CD4-positive, alpha-beta T cell treated with Interleukin-17A for 4 hours (primary cell): ENCODE data around the gene TDRD7.

Experiments
- DNase-seq: peaks from one replicate; pipeline ENCODE4 v3.0.0-alpha.2; 2020; ENCODE audit warnings: mixed read lengths

Gene TDRD7

GRCh38 chr9:97529363-97530076 is 117.6 kb downstream of the TDRD7 start:
- DNase-seq, result no peak

GRCh38 chr9:97531888-97532376 is 120.0 kb downstream of the TDRD7 start:
- no peak for DNase-seq

GRCh38 chr9:97534185-97534584 is 122.3 kb downstream of the TDRD7 start:
- no peak for DNase-seq

- no peak for DNase-seq
These were observed 123.2 kb downstream of the TDRD7 start for GRCh38 chr9:97534961-97535594.

GRCh38 chr9:97535771-97536170 is 123.9 kb downstream of the TDRD7 start:
- DNase-seq, result no peak

GRCh38 chr9:97536480-97536879 is 124.6 kb downstream of the TDRD7 start:
- no peak for DNase-seq

- no peak for DNase-seq
These were observed 131.7 kb downstream of the TDRD7 start for GRCh38 chr9:97543561-97543960.

- DNase-seq, result no peak
These were observed 133.6 kb downstream of the TDRD7 start for GRCh38 chr9:97545486-97545885.
